PC-9 (cell line): ENCODE data around the gene CKB. TPM values are rescaled to one million over a fixed set of nuclear protein-coding genes. Genes with fewer than 3 reads are reported as not detected.

ENCODE experiments used
- BruUV-seq: library from RNA; stranded (reverse); fragments of 400-500 nt; replicated peaks from 2 replicates; lab custom pipeline; 2021; lab: Mats Ljungman, UMichigan
- CTCF ChIA-PET: fragments of 300-600 bp; sonication (Branson Sonifier 250); formaldehyde crosslinking; loops from one replicate; lab custom pipeline; 2022; ENCODE audit warnings: antibody characterized with exemption; lab: Charles Lee
- POLR2A ChIA-PET: fragments of 300-600 bp; sonication (Branson Sonifier 250); formaldehyde crosslinking; loops from one replicate; lab custom pipeline; 2022; ENCODE audit warnings: antibody characterized with exemption; ENCODE audit not compliant: unreplicated experiment; lab: Charles Lee
- DNase-seq, 2 experiments: peaks; one replicate each; pipeline versions ENCODE4 v3.0.0 to v3.0.0-alpha.2; 2015 to 2022; ENCODE audit warnings: mixed read lengths in 1 of 2
- H2AFZ ChIP-seq: fragments of 200-600 bp; sonication (generic); 2 replicates; pipeline ENCODE4 v1.8.1; 2017; ENCODE audit warnings: antibody characterized with exemption
- H3F3A ChIP-seq: fragments of 200-600 bp; sonication (generic); 2 replicates; pipeline ENCODE4 v1.8.1; 2017; ENCODE audit warnings: antibody characterized with exemption, mild to moderate bottlenecking, low read depth; ENCODE audit not compliant: insufficient read depth
- H3K27ac ChIP-seq: fragments of 200-600 bp; sonication (generic); 2 replicates; pipeline ENCODE4 v1.6.1; 2016; ENCODE audit warnings: mixed run types
- H3K27me3 ChIP-seq: fragments of 200-600 bp; sonication (generic); 2 replicates; pipeline ENCODE4 v1.6.1; 2016; ENCODE audit warnings: low read depth, mixed run types; ENCODE audit not compliant: insufficient read depth
- H3K36me3 ChIP-seq: fragments of 200-600 bp; sonication (generic); 2 replicates; pipeline ENCODE4 v1.6.1; 2016; ENCODE audit warnings: low read depth, mixed run types
- H3K4me1 ChIP-seq: fragments of 200-600 bp; sonication (generic); replicated peaks from 2 replicates; pipeline ENCODE4 v1.6.1; 2016; ENCODE audit warnings: mixed run types; ENCODE audit not compliant: insufficient read depth
- H3K4me2 ChIP-seq: fragments of 200-600 bp; sonication (generic); 2 replicates; pipeline ENCODE4 v1.6.1; 2017; ENCODE audit warnings: mixed run types
- H3K4me3 ChIP-seq: fragments of 200-600 bp; sonication (generic); 2 replicates; pipeline ENCODE4 v1.6.1; 2016; ENCODE audit warnings: mixed run types
- H3K79me2 ChIP-seq: fragments of 200-600 bp; sonication (generic); 2 replicates; pipeline ENCODE4 v1.6.1; 2017; ENCODE audit warnings: low read depth, mixed run types
- H3K9me2 ChIP-seq: fragments of 200-600 bp; sonication (generic); 2 replicates; pipeline ENCODE4 v1.8.1; 2017; ENCODE audit warnings: mild to moderate bottlenecking; ENCODE audit not compliant: insufficient read depth
- H3K9me3 ChIP-seq: fragments of 200-600 bp; sonication (generic); 2 replicates; pipeline ENCODE4 v1.8.1; 2016; ENCODE audit warnings: low read depth; ENCODE audit not compliant: insufficient read depth
- H4K20me1 ChIP-seq: fragments of 200-600 bp; sonication (generic); 2 replicates; pipeline ENCODE4 v1.8.1; 2017; ENCODE audit not compliant: insufficient read depth
- EZH2 ChIP-seq: fragments of 200-600 bp; sonication (generic); IDR thresholded peaks from 2 replicates; pipeline ENCODE4 v1.8.0; 2017; ENCODE audit warnings: antibody characterized with exemption, low read depth
- intact Hi-C: fragments of 100-400 bp; cut with micrococcal nuclease; formaldehyde crosslinking; loops from one replicate; pipeline ENCODE4 v1.10.0; 2022; ENCODE audit not compliant: unreplicated experiment
- total RNA-seq: library from RNA; stranded (reverse); gene quantifications from 2 replicates; pipeline ENCODE4 v1.2.3, GENCODE V29; 2021
- TF ChIP-seq, protein P1 (sequence below): fragments of 200-600 bp; sonication (generic); conservative IDR thresholded peaks from 2 replicates; pipeline ENCODE4 v1.6.1; 2017; ENCODE audit warnings: mixed run types, antibody characterized with exemption, mild to moderate bottlenecking, moderate library complexity

Gene CKB
- total RNA-seq, 1 experiment from 2014 or later: 64.4 TPM

DNA sequence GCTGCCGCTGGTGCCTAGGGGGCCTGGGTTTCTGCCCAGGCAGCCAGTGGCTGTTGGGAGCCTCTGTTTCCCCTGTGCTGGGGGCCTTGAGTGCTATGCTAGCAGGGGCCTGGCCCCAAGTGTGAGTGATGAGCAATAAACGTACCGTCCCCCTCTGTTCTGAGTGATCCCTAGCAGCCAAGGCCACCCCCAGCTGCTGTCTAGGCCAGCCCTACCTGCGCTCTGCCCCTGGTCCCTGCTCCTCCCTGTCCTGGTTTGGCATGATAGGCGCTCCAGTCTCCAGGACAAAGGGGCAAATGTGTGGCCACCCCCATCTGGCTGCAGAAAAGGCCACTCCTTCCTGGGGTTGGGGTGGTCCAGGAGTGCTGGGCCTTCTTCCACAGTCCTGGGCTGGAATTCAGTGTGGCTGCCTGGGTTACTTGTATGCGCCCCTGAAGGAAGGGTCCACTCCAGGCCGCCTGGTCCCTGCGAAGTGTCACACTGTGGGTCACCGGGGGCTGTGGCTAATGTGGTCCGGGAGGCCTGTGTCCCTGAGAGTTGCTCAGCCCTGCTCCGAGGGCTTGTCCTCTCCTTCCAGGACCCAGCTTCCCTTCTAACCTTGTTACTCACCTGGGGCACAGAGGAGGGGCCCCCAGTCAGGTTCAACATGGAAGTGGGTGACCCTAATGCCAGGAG, 13.4 kb upstream of the CKB start:
- H3K9me3 ChIP-seq: no peaks in the 10 kb centered on the region
- BruUV-seq: no TSS peak
- H3F3A ChIP-seq: peaks cover 42% of the 10 kb centered on the region
- H4K20me1 ChIP-seq: peaks cover 55% of the 10 kb centered on the region
- H3K4me3 ChIP-seq: no peak overlapping the region
- TF ChIP-seq EZH2: no peak
- TF ChIP-seq, protein P1, sequence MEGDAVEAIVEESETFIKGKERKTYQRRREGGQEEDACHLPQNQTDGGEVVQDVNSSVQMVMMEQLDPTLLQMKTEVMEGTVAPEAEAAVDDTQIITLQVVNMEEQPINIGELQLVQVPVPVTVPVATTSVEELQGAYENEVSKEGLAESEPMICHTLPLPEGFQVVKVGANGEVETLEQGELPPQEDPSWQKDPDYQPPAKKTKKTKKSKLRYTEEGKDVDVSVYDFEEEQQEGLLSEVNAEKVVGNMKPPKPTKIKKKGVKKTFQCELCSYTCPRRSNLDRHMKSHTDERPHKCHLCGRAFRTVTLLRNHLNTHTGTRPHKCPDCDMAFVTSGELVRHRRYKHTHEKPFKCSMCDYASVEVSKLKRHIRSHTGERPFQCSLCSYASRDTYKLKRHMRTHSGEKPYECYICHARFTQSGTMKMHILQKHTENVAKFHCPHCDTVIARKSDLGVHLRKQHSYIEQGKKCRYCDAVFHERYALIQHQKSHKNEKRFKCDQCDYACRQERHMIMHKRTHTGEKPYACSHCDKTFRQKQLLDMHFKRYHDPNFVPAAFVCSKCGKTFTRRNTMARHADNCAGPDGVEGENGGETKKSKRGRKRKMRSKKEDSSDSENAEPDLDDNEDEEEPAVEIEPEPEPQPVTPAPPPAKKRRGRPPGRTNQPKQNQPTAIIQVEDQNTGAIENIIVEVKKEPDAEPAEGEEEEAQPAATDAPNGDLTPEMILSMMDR: no peak
- CTCF ChIA-PET: interaction anchor here (0.6 kb wide), 1 partner anchor 64 kb away, joined by 3 read pairs; no protein-coding TSS in a partner anchor
- peaks cover 7% of the 10 kb centered on the region; the same call in 1 of the 2 replicates for H3K36me3 ChIP-seq
- H3K79me2 ChIP-seq: peaks cover 12% of the 10 kb centered on the region
- intact Hi-C loops: no loop called here
- POLR2A ChIA-PET: no interaction called here
- no peak overlapping the region for H3K27ac ChIP-seq
- no peaks in the 10 kb centered on the region for H3K9me2 ChIP-seq
- H3K4me1 ChIP-seq: peaks cover 30% of the 10 kb centered on the region
- DNase-seq: no peak
- no peaks in the 10 kb centered on the region for H3K27me3 ChIP-seq
- no peak overlapping the region for H2AFZ ChIP-seq
- no peak overlapping the region for H3K4me2 ChIP-seq

DNA sequence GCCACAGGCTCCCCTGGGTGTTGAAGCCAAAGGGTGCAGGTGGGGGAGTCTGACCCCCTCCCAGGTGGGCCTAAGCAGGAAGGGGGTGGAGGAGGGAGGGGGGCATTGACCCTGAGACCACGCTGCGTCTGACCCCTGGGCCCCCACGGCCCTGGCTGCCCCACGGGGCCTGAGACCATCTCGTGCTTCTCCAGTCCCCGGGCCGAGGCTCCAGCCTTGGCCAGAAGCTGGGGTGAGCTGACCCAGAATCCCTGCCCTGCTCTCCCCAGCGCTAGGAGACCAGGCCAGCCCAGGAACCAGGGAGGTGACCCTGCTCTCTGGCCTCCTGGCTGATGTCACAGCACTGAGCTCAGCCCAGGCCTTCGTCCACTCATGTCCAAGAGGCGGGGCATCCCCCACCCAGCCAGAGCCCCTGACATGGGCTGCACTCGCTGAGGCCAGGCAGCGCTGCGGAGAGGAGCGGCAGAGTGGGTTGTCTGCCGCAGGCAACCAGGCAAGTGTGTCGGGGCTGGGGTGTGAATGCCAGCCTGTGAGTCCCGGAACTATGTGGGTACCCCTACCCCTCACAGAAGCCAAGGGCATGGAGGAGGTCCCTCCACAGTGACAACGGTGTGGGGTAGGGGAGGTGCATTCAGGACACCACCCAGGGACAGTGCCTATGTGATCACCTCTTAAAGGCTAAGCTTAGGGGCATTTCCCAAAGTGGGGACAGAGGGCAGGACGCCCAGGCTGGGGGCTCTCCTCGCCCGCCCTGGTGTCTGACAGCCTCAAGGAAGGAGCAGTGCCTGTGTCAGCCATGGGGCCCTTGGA, 12.7 kb upstream of the CKB start:
- no peak overlapping the region for H2AFZ ChIP-seq
- H3K9me2 ChIP-seq: no peaks in the 10 kb centered on the region
- no peaks in the 10 kb centered on the region for H3K27me3 ChIP-seq
- TF ChIP-seq, protein P1: no peak
- no peak for TF ChIP-seq EZH2
- H3F3A ChIP-seq: peaks cover 37% of the 10 kb centered on the region
- peaks cover 20% of the 10 kb centered on the region for H3K79me2 ChIP-seq
- no peaks in the 10 kb centered on the region for H3K9me3 ChIP-seq
- H3K4me2 ChIP-seq: no peak overlapping the region
- POLR2A ChIA-PET: no interaction called here
- BruUV-seq: no TSS peak
- intact Hi-C loops: no loop called here
- H3K27ac ChIP-seq: no peak overlapping the region
- peaks cover 30% of the 10 kb centered on the region for H3K4me1 ChIP-seq
- peaks cover 15% of the 10 kb centered on the region; the same call in 1 of the 2 replicates for H3K36me3 ChIP-seq
- H4K20me1 ChIP-seq: peaks cover 63% of the 10 kb centered on the region
- CTCF ChIA-PET: no interaction called here
- no peak for DNase-seq
- no peak overlapping the region for H3K4me3 ChIP-seq

DNA sequence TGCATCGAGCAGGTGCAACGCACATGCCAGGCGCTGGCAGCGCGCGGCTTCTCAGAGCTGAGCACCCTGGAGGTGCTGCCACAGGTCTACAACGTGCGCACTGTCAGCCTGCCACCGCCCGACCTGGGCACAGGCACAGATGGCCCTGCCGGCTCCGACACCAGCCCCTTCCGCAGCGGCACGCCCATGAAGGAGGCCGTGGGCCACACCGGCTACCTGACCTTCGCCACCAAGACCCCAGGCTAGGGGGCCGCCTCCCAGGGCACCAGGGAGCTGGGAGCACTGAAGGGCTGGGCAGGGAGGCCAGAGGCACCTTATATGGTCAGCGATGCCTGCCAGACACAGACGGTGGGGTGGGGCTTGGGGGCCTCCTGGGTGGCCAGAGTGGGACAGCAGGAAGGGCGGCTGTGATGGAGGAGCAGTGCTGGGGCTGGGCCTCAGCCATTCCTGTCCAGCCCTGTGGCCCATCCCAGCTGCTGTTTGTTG, 12.0 kb upstream of the CKB start:
- Histone ChIP-seq H3K9me3 (no peaks in the 10 kb centered on the region), H3F3A (peaks cover 37% of the 10 kb centered on the region), H4K20me1 (peaks cover 67% of the 10 kb centered on the region), H3K36me3 (peaks cover 18% of the 10 kb centered on the region; the same call in 1 of the 2 replicates), H3K9me2 (no peaks in the 10 kb centered on the region), H3K4me3 (no peak overlapping the region), H3K27ac (no peak overlapping the region), H3K4me2 (no peak overlapping the region), H3K4me1 (peaks cover 30% of the 10 kb centered on the region), H3K27me3 (no peaks in the 10 kb centered on the region), H3K79me2 (peaks cover 26% of the 10 kb centered on the region), H2AFZ (no peak overlapping the region)
- CTCF ChIA-PET: no interaction called here
- DNase-seq: no peak
- intact Hi-C loops: no loop called here
- POLR2A ChIA-PET: interaction anchor here (0.6 kb wide), 1 partner anchor 743 kb away, joined by 3 read pairs; no protein-coding TSS in a partner anchor
- TF ChIP-seq, protein P1: no peak
- TF ChIP-seq EZH2: no peak
- no TSS peak for BruUV-seq
